Measurements from ENCODE around the gene VRK2. TPM values are rescaled to one million over a fixed set of nuclear protein-coding genes. Genes with fewer than 3 reads are reported as not detected.

Gene VRK2
- 26.7 and 29.4 TPM in 2 replicates for total RNA-seq

DNA sequence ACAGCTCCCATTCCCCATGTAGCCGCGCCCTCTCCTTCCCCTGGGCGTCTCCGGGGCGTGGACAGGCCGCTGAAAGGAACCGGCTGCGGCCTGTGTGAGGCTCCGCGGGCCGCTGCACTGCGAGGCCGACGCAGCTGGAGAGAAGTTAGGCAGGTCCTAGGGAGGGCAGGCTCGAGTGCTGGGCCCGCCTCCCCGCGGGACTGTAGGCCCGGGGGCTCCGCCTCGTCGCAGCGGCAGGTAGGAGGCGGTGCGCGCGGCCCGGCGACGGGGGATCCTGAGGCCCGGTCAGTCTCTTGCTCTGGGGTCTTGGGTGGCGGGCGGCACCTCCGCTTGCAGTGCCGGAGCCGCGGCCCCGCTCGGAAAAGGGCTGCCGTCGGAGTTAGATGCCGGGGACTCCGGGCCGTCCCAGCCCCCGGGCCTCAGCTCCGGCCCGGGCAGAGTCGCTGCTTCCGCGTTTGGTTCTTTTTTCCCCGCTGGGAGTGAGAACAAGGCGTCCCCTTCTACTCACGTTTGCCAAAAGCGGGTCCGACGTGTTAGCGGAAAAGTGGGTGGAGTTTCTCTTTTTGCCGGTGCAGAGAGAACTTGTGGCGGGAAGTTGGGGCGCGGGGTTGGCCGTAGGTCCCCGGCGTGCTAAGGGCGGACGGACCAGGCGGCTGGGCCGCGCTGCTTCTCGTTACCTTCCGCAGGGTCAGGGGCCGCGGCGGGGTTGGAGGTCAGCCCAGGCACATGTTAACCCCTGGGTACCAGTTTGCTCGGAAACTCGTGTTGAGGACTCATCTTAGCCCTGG lies at the start of gene VRK2:
TSS of gene VRK2 (plus strand) at position 222 of the 788 bp plus-strand sequence. CDS start 2,026 bp downstream, outside the sequence.
- DNase-seq (ENCODE audit: low read depth) = peak; percentile 92
- peak within 1 kb of the TSS; percentile 77 for H3K4me3 ChIP-seq (ENCODE audit: low read depth, low read length)
- peak; percentile 10 for TF ChIP-seq CTCF (IDR thresholded peaks at IDR 0.05; ENCODE audit: insufficient read depth, low read depth, low read length)

GRCh38 chr2:58006256-58006951 lies 40.2 kb upstream of the VRK2 start:
- TF ChIP-seq CTCF (IDR thresholded peaks at IDR 0.05; ENCODE audit: insufficient read depth, low read depth, low read length) = no peak
- H3K4me3 ChIP-seq (ENCODE audit: low read depth, low read length) = no peak overlapping the region
- DNase-seq (ENCODE audit: low read depth) = no peak

GRCh38 chr2:58006952-58007284 lies 39.7 kb upstream of the VRK2 start:
- no peak for DNase-seq (ENCODE audit: low read depth)
- no peak overlapping the region for H3K4me3 ChIP-seq (ENCODE audit: low read depth, low read length)
- TF ChIP-seq CTCF (IDR thresholded peaks at IDR 0.05; ENCODE audit: insufficient read depth, low read depth, low read length) = no peak

- TF ChIP-seq CTCF (IDR thresholded peaks at IDR 0.05; ENCODE audit: insufficient read depth, low read depth, low read length) = no peak
- no peak overlapping the region for H3K4me3 ChIP-seq (ENCODE audit: low read depth, low read length)
- no peak for DNase-seq (ENCODE audit: low read depth)
Observed at GRCh38 chr2:58010599-58010998, 36.0 kb upstream of the VRK2 start.

- DNase-seq (ENCODE audit: low read depth) = no peak
- no peak for TF ChIP-seq CTCF (IDR thresholded peaks at IDR 0.05; ENCODE audit: insufficient read depth, low read depth, low read length)
- no peak overlapping the region for H3K4me3 ChIP-seq (ENCODE audit: low read depth, low read length)
Observed at GRCh38 chr2:58019229-58019628, 27.4 kb upstream of the VRK2 start.

DNA sequence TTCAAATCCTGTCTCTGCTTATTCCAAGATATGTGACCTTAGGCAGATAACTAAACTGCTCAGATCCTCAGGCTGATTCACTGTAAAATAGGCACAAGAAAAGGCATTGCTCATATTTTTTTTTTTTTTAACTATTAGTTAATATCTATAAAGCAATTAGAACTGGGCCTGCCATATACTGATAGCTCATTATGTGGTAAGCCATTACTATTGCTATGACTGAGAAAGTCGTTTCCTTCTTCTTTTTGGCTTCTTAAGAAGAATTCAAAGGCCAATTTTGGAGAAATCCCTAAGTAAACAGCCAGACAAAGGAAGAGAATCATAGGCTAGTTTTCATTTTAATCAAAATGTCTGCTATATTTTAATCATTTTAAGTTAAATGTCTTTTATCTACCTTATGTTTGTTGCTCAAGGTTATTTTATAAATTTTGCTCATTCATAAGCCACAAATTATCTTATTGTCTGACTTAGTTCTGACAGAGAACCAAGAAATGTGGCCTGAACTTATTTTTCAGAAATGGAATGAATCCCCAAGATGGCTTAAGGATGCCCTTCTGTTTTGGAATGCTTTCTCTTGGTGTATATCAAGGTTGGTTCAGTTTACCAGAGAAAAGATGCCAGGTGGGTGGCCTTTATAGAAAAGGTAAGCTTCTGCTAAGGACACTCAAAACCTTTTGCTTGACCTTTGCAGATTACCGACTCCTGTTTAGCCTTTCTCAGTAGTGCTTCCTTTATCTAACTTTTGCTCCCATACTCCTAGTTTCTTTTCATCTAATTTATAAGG lies 21.3 kb upstream of the VRK2 start:
- TF ChIP-seq CTCF (IDR thresholded peaks at IDR 0.05; ENCODE audit: insufficient read depth, low read depth, low read length) = no peak
- H3K4me3 ChIP-seq (ENCODE audit: low read depth, low read length) = no peak overlapping the region
- DNase-seq (ENCODE audit: low read depth) = no peak

Data from fibroblast of villous mesenchyme (primary cell).